Osteocyte (in vitro differentiated cells): Measurements from ENCODE around the gene MRPL47. TPM values are rescaled to one million over a fixed set of nuclear protein-coding genes. Genes with fewer than 3 reads are reported as not detected.

Experiments used
- DNase-seq: peaks from one replicate; pipeline ENCODE4 v3.0.0; 2021; ENCODE audit warnings: mixed read lengths; ENCODE audit not compliant: unreplicated experiment; ENCODE audit errors: extremely low spot score
- H3K27ac Mint-ChIP-seq: one replicate; pipeline ENCODE4 v1.8.0; 2021; ENCODE audit warnings: mild to moderate bottlenecking, mixed read lengths; ENCODE audit not compliant: unreplicated experiment
- H3K27me3 Mint-ChIP-seq: one replicate; pipeline ENCODE4 v1.8.0; 2021; ENCODE audit warnings: mixed read lengths; ENCODE audit not compliant: unreplicated experiment
- H3K36me3 Mint-ChIP-seq: one replicate; pipeline ENCODE4 v1.8.0; 2021; ENCODE audit warnings: mixed read lengths; ENCODE audit not compliant: unreplicated experiment
- H3K4me1 Mint-ChIP-seq: one replicate; pipeline ENCODE4 v1.8.0; 2021; ENCODE audit warnings: mixed read lengths; ENCODE audit not compliant: unreplicated experiment
- H3K4me3 Mint-ChIP-seq: one replicate; pipeline ENCODE4 v1.8.0; 2021; ENCODE audit warnings: mild to moderate bottlenecking, moderate library complexity, mixed read lengths; ENCODE audit not compliant: unreplicated experiment
- H3K9me3 Mint-ChIP-seq: one replicate; pipeline ENCODE4 v1.8.0; 2021; ENCODE audit warnings: mixed read lengths; ENCODE audit not compliant: unreplicated experiment
- total RNA-seq: library from RNA; stranded (reverse); gene quantifications from 2 replicates; pipeline ENCODE4 v1.2.1, GENCODE V29; 2021
- TF ChIP-seq, protein P1 (sequence below): fragments of 200-600 bp; sonication (generic); IDR thresholded peaks from 2 replicates; pipeline ENCODE4 v1.5.0; 2021; ENCODE audit warnings: antibody characterized with exemption, mild to moderate bottlenecking, moderate library complexity

The MRPL47 gene
- total RNA-seq, 1 donor from 2014 or later = 32.8 TPM

DNA sequence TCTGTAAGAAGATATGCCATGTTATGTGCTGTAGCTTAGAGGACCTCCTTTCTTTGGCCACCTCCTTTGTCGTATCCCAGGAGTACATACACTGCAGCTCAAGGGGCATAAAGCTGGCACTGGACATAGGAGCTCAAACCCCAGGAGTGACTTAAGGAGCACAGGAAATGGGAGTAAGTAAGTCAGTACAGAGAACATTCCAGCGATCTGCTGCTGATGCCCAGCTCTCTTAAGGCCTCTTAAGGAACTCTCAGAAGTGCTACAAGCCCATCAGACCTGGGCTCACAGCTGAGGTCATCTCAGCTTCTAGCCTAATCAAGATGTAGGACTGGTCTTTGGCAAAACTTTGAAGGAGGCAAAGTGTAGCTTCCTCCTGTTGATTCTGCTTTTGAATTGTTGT lies 63.3 kb downstream of the MRPL47 start:
- Mint-ChIP-seq H3K36me3 (no peaks in the 10 kb centered on the region), H3K4me1 (no peaks in the 10 kb centered on the region), H3K27ac (no peak overlapping the region), H3K9me3 (no peaks in the 10 kb centered on the region), H3K4me3 (no peak overlapping the region), H3K27me3 (no peaks in the 10 kb centered on the region)
- no peak for DNase-seq
- TF ChIP-seq, protein P1, sequence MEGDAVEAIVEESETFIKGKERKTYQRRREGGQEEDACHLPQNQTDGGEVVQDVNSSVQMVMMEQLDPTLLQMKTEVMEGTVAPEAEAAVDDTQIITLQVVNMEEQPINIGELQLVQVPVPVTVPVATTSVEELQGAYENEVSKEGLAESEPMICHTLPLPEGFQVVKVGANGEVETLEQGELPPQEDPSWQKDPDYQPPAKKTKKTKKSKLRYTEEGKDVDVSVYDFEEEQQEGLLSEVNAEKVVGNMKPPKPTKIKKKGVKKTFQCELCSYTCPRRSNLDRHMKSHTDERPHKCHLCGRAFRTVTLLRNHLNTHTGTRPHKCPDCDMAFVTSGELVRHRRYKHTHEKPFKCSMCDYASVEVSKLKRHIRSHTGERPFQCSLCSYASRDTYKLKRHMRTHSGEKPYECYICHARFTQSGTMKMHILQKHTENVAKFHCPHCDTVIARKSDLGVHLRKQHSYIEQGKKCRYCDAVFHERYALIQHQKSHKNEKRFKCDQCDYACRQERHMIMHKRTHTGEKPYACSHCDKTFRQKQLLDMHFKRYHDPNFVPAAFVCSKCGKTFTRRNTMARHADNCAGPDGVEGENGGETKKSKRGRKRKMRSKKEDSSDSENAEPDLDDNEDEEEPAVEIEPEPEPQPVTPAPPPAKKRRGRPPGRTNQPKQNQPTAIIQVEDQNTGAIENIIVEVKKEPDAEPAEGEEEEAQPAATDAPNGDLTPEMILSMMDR = no peak

Other genes with a start within 250 kb of the MRPL47 start
- 56.7 and 58.3 TPM in 2 replicates for gene GNB4, start 153.2 kb downstream of the MRPL47 start, total RNA-seq
- gene ACTL6A, start 41.7 kb downstream of the MRPL47 start, total RNA-seq = 46.5 and 49.8 TPM in 2 replicates
- 74.7 and 87.0 TPM in 2 replicates for gene NDUFB5, start 156 bp upstream of the MRPL47 start, total RNA-seq
- 36.3 and 39.7 TPM in 2 replicates for gene USP13, start 48.4 kb upstream of the MRPL47 start, total RNA-seq